Measurements from ENCODE around the gene NOM1. TPM values are rescaled to one million over a fixed set of nuclear protein-coding genes. Genes with fewer than 3 reads are reported as not detected.

NOM1 gene
- total and polyA plus RNA-seq, 2 experiments from 2014 or later, result 17.7 to 36.5 TPM

DNA sequence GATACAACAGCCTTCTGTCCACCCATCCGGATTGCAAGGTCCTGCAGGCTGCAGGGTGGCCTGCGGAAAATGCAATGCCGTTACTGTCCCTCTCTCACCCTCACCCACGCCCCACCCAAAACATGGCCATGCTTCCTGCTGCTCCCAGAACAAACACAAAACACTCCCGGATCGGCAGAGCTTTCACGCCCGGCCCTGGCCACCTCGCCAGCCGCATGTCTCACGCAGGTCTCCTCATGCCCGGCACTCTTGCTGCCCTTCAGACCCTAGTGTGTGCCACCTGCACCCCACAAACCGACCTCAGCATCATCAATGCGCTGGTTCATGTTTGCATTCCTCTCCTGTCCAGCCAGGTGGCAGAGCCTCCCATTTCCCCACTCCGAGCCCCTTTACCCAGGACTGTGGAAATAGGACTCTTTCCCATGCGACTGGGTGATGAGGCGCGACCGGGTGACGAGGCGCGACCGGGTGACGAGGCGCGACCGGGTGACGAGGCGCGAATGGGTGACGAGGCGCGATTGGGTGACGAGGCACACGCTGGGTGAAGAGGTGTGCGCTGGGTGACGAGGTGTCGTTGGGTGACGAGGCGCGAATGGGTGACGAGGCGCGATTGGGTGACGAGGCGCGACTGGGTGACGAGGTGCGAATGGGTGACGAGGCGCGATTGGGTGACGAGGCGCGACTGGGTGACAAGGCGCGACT is 8.9 kb upstream of the NOM1 start (continued):
- TF ChIP-seq ETS1 (IDR thresholded peaks at IDR 0.05) (no peak), ZNF114 (CRISPR knock-in tag; IDR thresholded peaks at IDR 0.05) (no peak), EZH2 (IDR thresholded peaks at IDR 0.05; ENCODE audit: low read depth, unreplicated experiment) (no peak), EZH2phosphoT487 (IDR thresholded peaks at IDR 0.05; ENCODE audit: unreplicated experiment) (no peak), NANOG (IDR thresholded peaks at IDR 0.05; ENCODE audit: borderline replicate concordance) (no peak), STAT1 (IDR thresholded peaks at IDR 0.05; ENCODE audit: unreplicated experiment) (no peak), CREB1 (CRISPR knock-in tag; IDR thresholded peaks at IDR 0.05; ENCODE audit: low read depth) (no peak), JUNB (IDR thresholded peaks at IDR 0.05; ENCODE audit: unreplicated experiment) (no peak), POLR2AphosphoS5 (IDR thresholded peaks at IDR 0.05; ENCODE audit: low read depth) (no peak)
- TF ChIP-seq, protein P1, sequence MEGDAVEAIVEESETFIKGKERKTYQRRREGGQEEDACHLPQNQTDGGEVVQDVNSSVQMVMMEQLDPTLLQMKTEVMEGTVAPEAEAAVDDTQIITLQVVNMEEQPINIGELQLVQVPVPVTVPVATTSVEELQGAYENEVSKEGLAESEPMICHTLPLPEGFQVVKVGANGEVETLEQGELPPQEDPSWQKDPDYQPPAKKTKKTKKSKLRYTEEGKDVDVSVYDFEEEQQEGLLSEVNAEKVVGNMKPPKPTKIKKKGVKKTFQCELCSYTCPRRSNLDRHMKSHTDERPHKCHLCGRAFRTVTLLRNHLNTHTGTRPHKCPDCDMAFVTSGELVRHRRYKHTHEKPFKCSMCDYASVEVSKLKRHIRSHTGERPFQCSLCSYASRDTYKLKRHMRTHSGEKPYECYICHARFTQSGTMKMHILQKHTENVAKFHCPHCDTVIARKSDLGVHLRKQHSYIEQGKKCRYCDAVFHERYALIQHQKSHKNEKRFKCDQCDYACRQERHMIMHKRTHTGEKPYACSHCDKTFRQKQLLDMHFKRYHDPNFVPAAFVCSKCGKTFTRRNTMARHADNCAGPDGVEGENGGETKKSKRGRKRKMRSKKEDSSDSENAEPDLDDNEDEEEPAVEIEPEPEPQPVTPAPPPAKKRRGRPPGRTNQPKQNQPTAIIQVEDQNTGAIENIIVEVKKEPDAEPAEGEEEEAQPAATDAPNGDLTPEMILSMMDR (conservative IDR thresholded peaks at IDR 0.05; ENCODE audit: low read depth in 2 of 2), result no peak

DNA sequence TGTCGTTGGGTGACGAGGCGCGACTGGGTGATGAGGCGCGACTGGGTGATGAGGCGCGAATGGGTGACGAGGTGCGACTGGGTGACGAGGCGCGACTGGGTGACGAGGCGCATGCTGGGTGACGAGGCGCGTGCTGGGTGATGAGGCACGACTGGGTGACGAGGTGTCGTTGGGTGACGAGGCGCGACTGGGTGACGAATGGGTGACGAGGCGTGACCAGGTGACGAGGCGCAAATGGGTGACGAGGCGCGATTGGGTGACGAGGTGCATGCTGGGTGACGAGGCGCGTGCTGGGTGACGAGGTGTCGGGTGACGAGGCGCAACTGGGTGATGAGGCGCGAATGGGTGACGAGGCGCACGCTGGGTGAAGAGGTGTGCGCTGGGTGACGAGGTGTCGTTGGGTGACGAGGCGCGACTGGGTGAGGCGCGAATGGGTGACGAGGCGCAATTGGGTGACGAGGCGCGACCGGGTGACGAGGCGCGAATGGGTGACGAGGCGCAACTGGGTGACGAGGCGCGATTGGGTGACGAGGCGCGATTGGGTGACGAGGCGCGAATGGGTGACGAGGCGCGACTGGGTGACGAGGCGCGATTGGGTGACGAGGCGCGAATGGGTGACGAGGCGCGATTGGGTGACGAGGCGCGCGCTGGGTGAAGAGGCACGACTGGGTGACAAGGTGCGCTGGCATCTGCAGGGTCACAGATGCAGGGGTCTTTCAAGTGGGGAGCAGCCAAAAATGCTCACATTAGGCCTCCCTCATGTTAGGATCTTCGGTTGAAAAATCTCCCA is 7.9 kb upstream of the NOM1 start:
- no peak for DNase-seq (ENCODE audit: low spot score)
- Mint-ChIP-seq H3K4me3 (no peak overlapping the region), H3K27me3 (ENCODE audit: insufficient read depth, low read depth, poor library complexity) (peaks cover 12% of the 10 kb centered on the region), H3K27ac (no peak overlapping the region; the same call in 1 of the 2 replicates), H3K4me1 (peaks cover 14% of the 10 kb centered on the region), H3K36me3 (ENCODE audit: low read depth) (peaks cover 13% of the 10 kb centered on the region), H3K9me3 (peaks cover 21% of the 10 kb centered on the region)
- Histone ChIP-seq H3K4me2 (no peak overlapping the region), H2AFZ (no peak overlapping the region), H3K4me1 (ENCODE audit: insufficient read depth) (peaks cover 7% of the 10 kb centered on the region), H3K4me3 (no peak overlapping the region), H3K27ac (ENCODE audit: low read depth) (no peak overlapping the region), H3K9me2 (ENCODE audit: insufficient read depth) (no peaks in the 10 kb centered on the region), H3K79me2 (replicated peaks; ENCODE audit: insufficient read depth) (no peaks in the 10 kb centered on the region), H4K20me1 (replicated peaks; ENCODE audit: insufficient read depth) (no peaks in the 10 kb centered on the region), H3F3A (replicated peaks; ENCODE audit: low read depth) (no peaks in the 10 kb centered on the region), H3K36me3 (ENCODE audit: insufficient read depth) (no peaks in the 10 kb centered on the region), H3K27me3 (ENCODE audit: insufficient read depth) (no peaks in the 10 kb centered on the region)
- ATAC-seq, result no peak
- TF ChIP-seq NANOG (IDR thresholded peaks at IDR 0.05; ENCODE audit: borderline replicate concordance) (no peak), ETS1 (IDR thresholded peaks at IDR 0.05) (no peak), POLR2AphosphoS5 (IDR thresholded peaks at IDR 0.05; ENCODE audit: low read depth) (no peak)
- TF ChIP-seq, protein P2, sequence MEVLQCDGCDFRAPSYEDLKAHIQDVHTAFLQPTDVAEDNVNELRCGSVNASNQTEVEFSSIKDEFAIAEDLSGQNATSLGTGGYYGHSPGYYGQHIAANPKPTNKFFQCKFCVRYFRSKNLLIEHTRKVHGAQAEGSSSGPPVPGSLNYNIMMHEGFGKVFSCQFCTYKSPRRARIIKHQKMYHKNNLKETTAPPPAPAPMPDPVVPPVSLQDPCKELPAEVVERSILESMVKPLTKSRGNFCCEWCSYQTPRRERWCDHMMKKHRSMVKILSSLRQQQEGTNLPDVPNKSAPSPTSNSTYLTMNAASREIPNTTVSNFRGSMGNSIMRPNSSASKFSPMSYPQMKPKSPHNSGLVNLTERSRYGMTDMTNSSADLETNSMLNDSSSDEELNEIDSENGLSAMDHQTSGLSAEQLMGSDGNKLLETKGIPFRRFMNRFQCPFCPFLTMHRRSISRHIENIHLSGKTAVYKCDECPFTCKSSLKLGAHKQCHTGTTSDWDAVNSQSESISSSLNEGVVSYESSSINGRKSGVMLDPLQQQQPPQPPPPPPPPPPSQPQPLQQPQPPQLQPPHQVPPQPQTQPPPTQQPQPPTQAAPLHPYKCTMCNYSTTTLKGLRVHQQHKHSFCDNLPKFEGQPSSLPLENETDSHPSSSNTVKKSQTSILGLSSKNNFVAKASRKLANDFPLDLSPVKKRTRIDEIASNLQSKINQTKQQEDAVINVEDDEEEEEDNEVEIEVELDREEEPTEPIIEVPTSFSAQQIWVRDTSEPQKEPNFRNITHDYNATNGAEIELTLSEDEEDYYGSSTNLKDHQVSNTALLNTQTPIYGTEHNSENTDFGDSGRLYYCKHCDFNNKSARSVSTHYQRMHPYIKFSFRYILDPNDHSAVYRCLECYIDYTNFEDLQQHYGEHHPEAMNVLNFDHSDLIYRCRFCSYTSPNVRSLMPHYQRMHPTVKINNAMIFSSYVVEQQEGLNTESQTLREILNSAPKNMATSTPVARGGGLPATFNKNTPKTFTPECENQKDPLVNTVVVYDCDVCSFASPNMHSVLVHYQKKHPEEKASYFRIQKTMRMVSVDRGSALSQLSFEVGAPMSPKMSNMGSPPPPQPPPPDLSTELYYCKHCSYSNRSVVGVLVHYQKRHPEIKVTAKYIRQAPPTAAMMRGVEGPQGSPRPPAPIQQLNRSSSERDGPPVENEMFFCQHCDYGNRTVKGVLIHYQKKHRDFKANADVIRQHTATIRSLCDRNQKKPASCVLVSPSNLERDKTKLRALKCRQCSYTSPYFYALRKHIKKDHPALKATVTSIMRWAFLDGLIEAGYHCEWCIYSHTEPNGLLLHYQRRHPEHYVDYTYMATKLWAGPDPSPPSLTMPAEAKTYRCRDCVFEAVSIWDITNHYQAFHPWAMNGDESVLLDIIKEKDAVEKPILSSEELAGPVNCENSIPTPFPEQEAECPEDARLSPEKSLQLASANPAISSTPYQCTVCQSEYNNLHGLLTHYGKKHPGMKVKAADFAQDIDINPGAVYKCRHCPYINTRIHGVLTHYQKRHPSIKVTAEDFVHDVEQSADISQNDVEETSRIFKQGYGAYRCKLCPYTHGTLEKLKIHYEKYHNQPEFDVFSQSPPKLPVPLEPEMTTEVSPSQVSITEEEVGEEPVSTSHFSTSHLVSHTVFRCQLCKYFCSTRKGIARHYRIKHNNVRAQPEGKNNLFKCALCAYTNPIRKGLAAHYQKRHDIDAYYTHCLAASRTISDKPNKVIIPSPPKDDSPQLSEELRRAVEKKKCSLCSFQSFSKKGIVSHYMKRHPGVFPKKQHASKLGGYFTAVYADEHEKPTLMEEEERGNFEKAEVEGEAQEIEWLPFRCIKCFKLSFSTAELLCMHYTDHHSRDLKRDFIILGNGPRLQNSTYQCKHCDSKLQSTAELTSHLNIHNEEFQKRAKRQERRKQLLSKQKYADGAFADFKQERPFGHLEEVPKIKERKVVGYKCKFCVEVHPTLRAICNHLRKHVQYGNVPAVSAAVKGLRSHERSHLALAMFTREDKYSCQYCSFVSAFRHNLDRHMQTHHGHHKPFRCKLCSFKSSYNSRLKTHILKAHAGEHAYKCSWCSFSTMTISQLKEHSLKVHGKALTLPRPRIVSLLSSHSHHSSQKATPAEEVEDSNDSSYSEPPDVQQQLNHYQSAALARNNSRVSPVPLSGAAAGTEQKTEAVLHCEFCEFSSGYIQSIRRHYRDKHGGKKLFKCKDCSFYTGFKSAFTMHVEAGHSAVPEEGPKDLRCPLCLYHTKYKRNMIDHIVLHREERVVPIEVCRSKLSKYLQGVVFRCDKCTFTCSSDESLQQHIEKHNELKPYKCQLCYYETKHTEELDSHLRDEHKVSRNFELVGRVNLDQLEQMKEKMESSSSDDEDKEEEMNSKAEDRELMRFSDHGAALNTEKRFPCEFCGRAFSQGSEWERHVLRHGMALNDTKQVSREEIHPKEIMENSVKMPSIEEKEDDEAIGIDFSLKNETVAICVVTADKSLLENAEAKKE (CRISPR knock-in tag; IDR thresholded peaks at IDR 0.05), result no peak

All from GM23338 (cell line).